Renal cortical epithelial cell (primary cell): ENCODE results near the gene PTPN23. TPM values are rescaled to one million over a fixed set of nuclear protein-coding genes. Genes with fewer than 3 reads are reported as not detected.
A peak's percentile ranks its signal among the peaks of the same experiment; 100 is the strongest.

Source experiments
- DNase-seq: peaks from one replicate; pipeline ENCODE4 v3.0.0-alpha.2; 2011; ENCODE audit warnings: low read depth
- total RNA-seq: library from RNA; depleted of rRNA; stranded (reverse); fragments of >200 nt; gene quantifications from 2 replicates; pipeline ENCODE4 v1.2.3, GENCODE V29; 2014

The PTPN23 gene
- total RNA-seq, 1 donor from 2014 or later: 50.3 TPM

- DNase-seq: peak; percentile 80
These were observed 40.0 kb downstream of the PTPN23 start for GRCh38 chr3:47420511-47421484.

- DNase-seq: peak; percentile 18
These were observed 41.2 kb downstream of the PTPN23 start for GRCh38 chr3:47421741-47422649.

GRCh38 chr3:47422743-47423142 is 41.9 kb downstream of the PTPN23 start:
- no peak for DNase-seq

GRCh38 chr3:47423548-47424145 is 42.8 kb downstream of the PTPN23 start:
- no peak for DNase-seq

DNA sequence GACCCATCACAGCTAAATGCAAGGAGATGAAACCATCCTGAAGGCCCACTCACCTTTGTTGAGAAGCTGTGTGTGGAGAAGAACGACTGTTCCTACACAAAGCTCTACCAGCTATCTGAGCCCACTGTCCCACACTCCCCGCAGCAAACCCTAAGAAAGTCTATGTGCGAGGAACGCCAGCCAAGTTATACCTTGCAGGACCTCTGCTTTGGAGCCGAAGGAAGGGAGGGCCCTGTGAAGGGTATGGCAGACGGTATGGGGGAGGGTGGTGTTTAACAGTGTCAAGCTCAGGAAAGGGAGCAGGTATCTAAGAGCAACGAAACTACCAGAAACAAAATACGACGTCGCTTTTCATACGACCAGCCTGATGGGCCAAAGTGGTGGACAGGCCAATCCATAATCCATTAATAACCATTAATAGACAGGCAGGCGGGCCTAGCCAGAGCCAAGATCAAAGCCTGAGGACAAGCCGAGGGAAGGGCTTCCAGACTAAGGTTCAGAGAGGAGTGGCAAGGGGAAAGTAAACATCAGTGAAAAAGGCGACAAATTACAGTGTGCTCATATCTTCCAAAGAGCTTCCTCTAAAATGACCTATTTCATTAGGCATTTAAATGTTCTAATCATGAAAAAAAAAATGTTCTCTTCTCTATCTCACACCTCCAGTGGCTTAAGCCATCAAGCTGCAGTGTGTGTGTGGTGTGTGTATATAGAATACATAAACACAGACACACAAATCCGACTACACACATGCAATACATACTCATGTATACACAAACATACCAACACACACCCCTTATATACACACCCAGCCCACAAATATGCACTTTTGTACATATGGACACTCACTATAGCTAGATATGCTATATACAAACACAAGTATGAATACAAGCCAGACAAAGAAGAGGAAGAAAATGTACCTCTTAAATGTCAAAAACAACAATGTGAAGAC is 43.9 kb downstream of the PTPN23 start:
- no peak for DNase-seq

GRCh38 chr3:47425383-47425778 is 44.6 kb downstream of the PTPN23 start:
- no peak for DNase-seq

DNA sequence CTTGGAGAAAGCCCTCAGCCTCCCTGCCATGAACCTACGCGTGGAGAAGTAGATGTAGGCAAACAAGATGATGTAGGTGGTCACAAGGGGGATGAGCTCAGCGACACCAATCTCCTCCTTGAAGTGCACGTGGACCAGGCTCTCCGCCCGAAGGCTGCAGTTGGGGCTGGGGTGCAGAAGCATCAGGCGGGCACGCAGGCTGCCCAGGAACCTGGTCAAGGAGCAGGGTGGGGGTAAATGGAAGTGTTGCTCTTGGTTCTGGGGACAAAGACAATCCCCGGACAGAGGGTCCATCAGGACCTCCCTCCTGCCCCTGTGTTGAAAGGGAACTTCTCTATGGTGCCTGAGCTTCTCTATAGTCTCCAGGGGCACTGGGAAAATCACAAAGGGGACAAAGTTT is 45.1 kb downstream of the PTPN23 start:
- DNase-seq: no peak

GRCh38 chr3:47427866-47428265 is 47.0 kb downstream of the PTPN23 start:
- no peak for DNase-seq

DNA sequence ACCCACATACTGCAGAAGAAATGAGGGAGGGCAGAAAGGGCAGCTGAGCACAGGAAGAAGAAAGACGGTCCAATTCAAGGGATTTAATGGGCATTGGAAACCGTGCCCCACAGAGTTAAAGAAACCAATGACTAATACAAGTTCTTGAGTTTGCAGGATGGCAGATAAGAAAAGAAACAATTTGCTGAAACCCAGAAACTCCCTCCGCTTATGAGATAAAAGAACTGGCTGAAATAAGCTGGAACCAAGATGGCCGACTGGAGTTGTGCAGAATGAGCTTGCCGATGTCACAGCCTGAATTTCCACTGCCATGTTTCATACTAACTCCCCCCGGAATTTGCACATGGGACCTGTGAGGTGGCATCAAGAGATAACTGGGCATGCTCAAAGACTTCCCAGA is 47.8 kb downstream of the PTPN23 start:
- DNase-seq: no peak

DNA sequence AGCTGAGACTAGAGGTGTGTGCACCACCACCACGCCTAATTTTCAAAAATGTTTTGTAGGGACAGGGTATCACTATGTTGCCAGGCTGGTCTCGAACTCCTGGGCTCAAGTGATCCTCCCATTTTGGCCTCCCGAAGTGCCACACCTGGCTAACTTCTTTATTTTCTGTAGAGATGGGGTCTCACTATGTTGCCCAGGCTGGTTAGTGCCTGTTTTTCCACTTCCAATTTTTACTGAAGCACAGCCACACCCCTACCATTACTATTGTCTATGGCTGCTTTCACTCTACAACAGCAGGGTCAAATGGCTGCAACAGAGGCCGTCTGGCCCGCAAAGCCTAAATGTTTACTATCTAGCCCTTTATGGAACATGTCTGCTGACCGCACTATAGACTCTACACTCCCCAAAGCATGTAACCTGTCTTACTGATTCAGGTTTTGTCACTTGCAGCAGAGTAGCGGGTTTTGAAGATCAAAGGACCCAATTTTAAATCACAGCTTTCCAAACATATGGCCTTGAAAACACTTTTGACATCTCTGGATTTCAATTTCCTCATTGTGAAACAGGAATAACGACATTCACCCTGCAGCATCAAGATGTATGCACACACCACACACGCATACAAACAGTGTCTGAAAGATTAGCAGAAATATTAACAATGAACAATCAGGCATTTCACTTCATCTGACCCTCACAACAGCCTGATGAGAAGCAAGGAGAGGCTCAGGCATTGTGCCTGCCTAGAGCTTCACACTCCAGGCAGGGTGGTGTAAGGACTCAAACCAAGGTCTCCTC is 48.9 kb downstream of the PTPN23 start:
- DNase-seq: no peak

GRCh38 chr3:47430606-47431005 is 49.8 kb downstream of the PTPN23 start:
- DNase-seq: no peak

DNA sequence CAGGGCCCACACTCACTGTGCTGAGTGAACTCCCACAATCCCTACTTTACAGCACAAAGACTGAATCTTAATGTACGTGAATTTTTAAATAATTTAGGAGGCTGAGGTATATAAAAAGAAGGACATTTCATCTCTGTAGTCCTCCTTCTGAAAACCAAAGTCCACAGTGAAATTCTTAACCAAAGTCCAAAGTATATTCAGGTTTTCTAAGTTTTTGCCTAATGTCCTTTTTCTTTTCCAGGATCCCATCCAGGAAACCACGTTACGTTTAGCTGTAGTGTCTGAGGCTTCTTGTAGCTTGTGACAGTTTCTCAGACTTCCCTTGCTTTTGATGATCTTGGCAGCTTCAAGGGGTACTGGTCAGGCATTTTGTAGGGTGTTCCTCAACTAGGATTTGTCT is 50.4 kb downstream of the PTPN23 start:
- DNase-seq: no peak

GRCh38 chr3:47432673-47433072 is 51.9 kb downstream of the PTPN23 start:
- no peak for DNase-seq

- DNase-seq: peak; percentile 26
These were observed 53.0 kb downstream of the PTPN23 start for GRCh38 chr3:47433796-47434195.

DNA sequence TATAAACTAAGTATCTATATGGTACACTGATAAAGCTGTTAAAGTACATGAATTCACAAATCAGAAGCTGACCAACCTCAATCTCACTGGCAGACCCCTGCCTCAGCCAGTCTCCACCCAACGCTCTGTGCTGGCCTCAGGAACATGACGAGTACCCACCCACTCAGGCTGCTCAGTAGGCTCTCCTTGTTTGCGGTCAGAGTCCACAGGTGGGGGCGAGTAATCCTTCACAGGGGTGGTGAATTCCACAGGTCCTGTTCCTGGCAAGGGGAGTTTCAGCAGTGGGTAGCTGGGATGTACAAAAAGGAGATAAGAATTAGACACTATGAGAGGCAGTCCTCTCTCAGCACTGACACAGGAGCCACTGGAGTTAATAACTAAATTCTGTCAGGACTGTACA is 54.0 kb downstream of the PTPN23 start:
- no peak for DNase-seq

DNA sequence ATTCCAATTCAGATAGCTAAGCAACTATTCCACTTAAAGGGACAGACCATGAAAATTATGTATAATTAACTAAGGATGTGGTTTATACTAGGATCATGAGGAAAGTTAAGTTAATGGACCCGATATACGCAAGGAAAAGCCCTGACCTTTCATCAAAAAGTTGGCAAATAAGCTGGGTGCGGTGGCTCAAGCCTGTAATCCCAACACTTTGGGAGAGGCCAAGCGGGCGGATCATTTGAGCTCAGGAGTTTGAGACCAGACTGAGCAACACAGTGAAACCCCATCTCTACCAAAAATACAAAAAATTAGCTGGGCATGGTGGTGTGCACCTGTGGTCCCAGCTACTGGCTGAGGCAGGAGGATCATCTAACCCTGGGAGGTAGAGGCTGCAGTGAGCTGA is 55.4 kb downstream of the PTPN23 start:
- no peak for DNase-seq

GRCh38 chr3:47440131-47440530 is 59.3 kb downstream of the PTPN23 start:
- peak; percentile 19 for DNase-seq

DNA sequence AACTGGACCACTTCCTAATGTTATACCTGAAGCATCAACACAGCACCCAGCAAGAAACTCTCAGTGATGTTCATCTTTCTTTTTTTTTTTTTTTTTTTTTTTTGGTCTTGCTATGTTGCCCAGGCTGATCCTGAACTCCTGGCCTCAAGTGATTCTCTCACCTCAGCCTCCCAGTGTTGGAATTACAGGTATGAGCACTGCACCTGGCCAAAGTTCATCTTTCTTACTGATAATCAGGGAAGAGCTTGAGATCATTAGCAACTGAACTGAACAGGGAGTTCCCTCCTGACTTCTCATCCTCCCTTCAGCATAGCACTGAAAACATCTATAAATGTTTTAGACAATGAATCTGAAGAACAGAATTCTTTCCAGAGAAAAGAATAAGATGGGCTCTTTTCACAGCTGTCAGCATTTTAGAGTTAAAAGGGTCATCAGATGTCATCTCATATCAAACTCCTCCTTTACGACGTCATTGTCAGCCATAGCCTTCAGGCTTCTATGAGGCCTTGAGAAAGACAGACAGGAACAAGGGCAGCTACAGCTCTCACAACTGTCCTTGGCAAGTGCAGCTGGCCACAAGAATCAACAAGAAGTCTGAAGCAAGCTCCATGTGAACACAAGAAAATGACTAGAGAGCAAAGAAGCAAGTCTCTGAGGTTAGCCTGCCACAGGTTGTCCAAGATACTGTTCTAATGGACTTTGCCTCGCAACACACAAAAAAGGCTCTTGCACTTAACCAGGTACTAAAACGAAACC is 61.2 kb downstream of the PTPN23 start:
- DNase-seq: no peak

GRCh38 chr3:47443611-47443995 is 62.8 kb downstream of the PTPN23 start:
- DNase-seq: peak; percentile 54
